Measurements from ENCODE around the gene NDUFS7.

The NDUFS7 gene

GRCh38 chr19:1377176-1377964, 6.3 kb upstream of the NDUFS7 start:
- H3K27me3 ChIP-seq (ENCODE audit: insufficient read depth, low read length), result no peaks in the 10 kb centered on the region
- H3K4me1 ChIP-seq (ENCODE audit: control insufficient read depth, insufficient read depth, low read length, unreplicated experiment), result no peaks in the 10 kb centered on the region
- H3K27ac ChIP-seq (ENCODE audit: low read depth, low read length), result no peak overlapping the region
- H2AFZ ChIP-seq (ENCODE audit: low read length, unreplicated experiment), result no peak overlapping the region
- H3K36me3 ChIP-seq (ENCODE audit: insufficient read depth, low read length), result no peaks in the 10 kb centered on the region
- H3K4me3 ChIP-seq (ENCODE audit: low read depth, low read length), result no peak overlapping the region
- H3K79me2 ChIP-seq (ENCODE audit: control insufficient read depth, insufficient read depth, low read length, unreplicated experiment), result no peaks in the 10 kb centered on the region

GRCh38 chr19:1377965-1378785, 5.5 kb upstream of the NDUFS7 start:
- Histone ChIP-seq H2AFZ (ENCODE audit: low read length, unreplicated experiment) (no peak overlapping the region), H3K4me1 (ENCODE audit: control insufficient read depth, insufficient read depth, low read length, unreplicated experiment) (no peaks in the 10 kb centered on the region), H3K27ac (ENCODE audit: low read depth, low read length) (no peak overlapping the region)

GRCh38 chr19:1379126-1379905, 4.4 kb upstream of the NDUFS7 start:
- Histone ChIP-seq H3K4me1 (ENCODE audit: control insufficient read depth, insufficient read depth, low read length, unreplicated experiment) (no peaks in the 10 kb centered on the region), H3K36me3 (ENCODE audit: insufficient read depth, low read length) (no peaks in the 10 kb centered on the region), H2AFZ (ENCODE audit: low read length, unreplicated experiment) (no peak overlapping the region), H3K79me2 (ENCODE audit: control insufficient read depth, insufficient read depth, low read length, unreplicated experiment) (peaks cover 6% of the 10 kb centered on the region), H3K4me3 (ENCODE audit: low read depth, low read length) (no peak overlapping the region), H3K27ac (ENCODE audit: low read depth, low read length) (no peak overlapping the region), H3K27me3 (ENCODE audit: insufficient read depth, low read length) (no peaks in the 10 kb centered on the region)

More at GRCh38 chr19:1377965-1378785, 5.5 kb upstream of the NDUFS7 start:
- Histone ChIP-seq H3K79me2 (ENCODE audit: control insufficient read depth, insufficient read depth, low read length, unreplicated experiment) (no peaks in the 10 kb centered on the region), H3K36me3 (ENCODE audit: insufficient read depth, low read length) (no peaks in the 10 kb centered on the region), H3K27me3 (ENCODE audit: insufficient read depth, low read length) (no peaks in the 10 kb centered on the region), H3K4me3 (ENCODE audit: low read depth, low read length) (no peak overlapping the region)

- no peaks in the 10 kb centered on the region for H3K4me1 ChIP-seq (ENCODE audit: control insufficient read depth, insufficient read depth, low read length, unreplicated experiment)
- no peaks in the 10 kb centered on the region for H3K27me3 ChIP-seq (ENCODE audit: insufficient read depth, low read length)
- H3K36me3 ChIP-seq (ENCODE audit: insufficient read depth, low read length), result no peaks in the 10 kb centered on the region
- H2AFZ ChIP-seq (ENCODE audit: low read length, unreplicated experiment), result no peak overlapping the region
- peaks cover 8% of the 10 kb centered on the region for H3K79me2 ChIP-seq (ENCODE audit: control insufficient read depth, insufficient read depth, low read length, unreplicated experiment)
- no peak overlapping the region for H3K27ac ChIP-seq (ENCODE audit: low read depth, low read length)
- H3K4me3 ChIP-seq (ENCODE audit: low read depth, low read length), result no peak overlapping the region
These were observed 3.7 kb upstream of the NDUFS7 start for GRCh38 chr19:1379961-1380489.

- Histone ChIP-seq H2AFZ (ENCODE audit: low read length, unreplicated experiment) (no peak overlapping the region), H3K27ac (ENCODE audit: low read depth, low read length) (no peak overlapping the region), H3K79me2 (ENCODE audit: control insufficient read depth, insufficient read depth, low read length, unreplicated experiment) (peaks cover 8% of the 10 kb centered on the region), H3K27me3 (ENCODE audit: insufficient read depth, low read length) (no peaks in the 10 kb centered on the region), H3K4me3 (ENCODE audit: low read depth, low read length) (no peak overlapping the region), H3K4me1 (ENCODE audit: control insufficient read depth, insufficient read depth, low read length, unreplicated experiment) (no peaks in the 10 kb centered on the region), H3K36me3 (ENCODE audit: insufficient read depth, low read length) (no peaks in the 10 kb centered on the region)
These were observed 1.5 kb upstream of the NDUFS7 start for GRCh38 chr19:1382250-1382649.

GRCh38 chr19:1383017-1383311, 743 bp upstream of the NDUFS7 start:
- Histone ChIP-seq H3K4me3 (ENCODE audit: low read depth, low read length) (no peak overlapping the region), H3K27me3 (ENCODE audit: insufficient read depth, low read length) (no peaks in the 10 kb centered on the region), H3K36me3 (ENCODE audit: insufficient read depth, low read length) (no peaks in the 10 kb centered on the region), H2AFZ (ENCODE audit: low read length, unreplicated experiment) (no peak overlapping the region), H3K4me1 (ENCODE audit: control insufficient read depth, insufficient read depth, low read length, unreplicated experiment) (no peaks in the 10 kb centered on the region), H3K27ac (ENCODE audit: low read depth, low read length) (no peak overlapping the region), H3K79me2 (ENCODE audit: control insufficient read depth, insufficient read depth, low read length, unreplicated experiment) (peaks cover 8% of the 10 kb centered on the region)

GRCh38 chr19:1384085-1384462, 367 bp downstream of the NDUFS7 start:
- H3K27ac ChIP-seq (ENCODE audit: low read depth, low read length), result 0 out of 2 replicates have a peak overlapping the region, but pooled peaks have one; percentile 8
- H3K4me3 ChIP-seq (ENCODE audit: low read depth, low read length), result peak overlapping the region; percentile 93
- no peaks in the 10 kb centered on the region for H3K27me3 ChIP-seq (ENCODE audit: insufficient read depth, low read length)
- H3K79me2 ChIP-seq (ENCODE audit: control insufficient read depth, insufficient read depth, low read length, unreplicated experiment), result peaks cover 8% of the 10 kb centered on the region
- no peaks in the 10 kb centered on the region for H3K4me1 ChIP-seq (ENCODE audit: control insufficient read depth, insufficient read depth, low read length, unreplicated experiment)
- H3K36me3 ChIP-seq (ENCODE audit: insufficient read depth, low read length), result no peaks in the 10 kb centered on the region
- H2AFZ ChIP-seq (ENCODE audit: low read length, unreplicated experiment), result peak overlapping the region; percentile 38

- Histone ChIP-seq H3K79me2 (ENCODE audit: control insufficient read depth, insufficient read depth, low read length, unreplicated experiment) (peaks cover 8% of the 10 kb centered on the region), H2AFZ (ENCODE audit: low read length, unreplicated experiment) (peak overlapping the region; percentile 38), H3K36me3 (ENCODE audit: insufficient read depth, low read length) (no peaks in the 10 kb centered on the region), H3K4me3 (ENCODE audit: low read depth, low read length) (peak overlapping the region; percentile 93), H3K4me1 (ENCODE audit: control insufficient read depth, insufficient read depth, low read length, unreplicated experiment) (no peaks in the 10 kb centered on the region), H3K27ac (ENCODE audit: low read depth, low read length) (no peak overlapping the region), H3K27me3 (ENCODE audit: insufficient read depth, low read length) (no peaks in the 10 kb centered on the region)
These were observed 887 bp downstream of the NDUFS7 start for GRCh38 chr19:1384478-1385110.

GRCh38 chr19:1385816-1386215, 2.1 kb downstream of the NDUFS7 start:
- Histone ChIP-seq H3K4me1 (ENCODE audit: control insufficient read depth, insufficient read depth, low read length, unreplicated experiment) (no peaks in the 10 kb centered on the region), H3K36me3 (ENCODE audit: insufficient read depth, low read length) (no peaks in the 10 kb centered on the region), H3K27ac (ENCODE audit: low read depth, low read length) (no peak overlapping the region), H3K4me3 (ENCODE audit: low read depth, low read length) (no peak overlapping the region), H3K79me2 (ENCODE audit: control insufficient read depth, insufficient read depth, low read length, unreplicated experiment) (peaks cover 8% of the 10 kb centered on the region), H3K27me3 (ENCODE audit: insufficient read depth, low read length) (no peaks in the 10 kb centered on the region), H2AFZ (ENCODE audit: low read length, unreplicated experiment) (no peak overlapping the region)

All from ACC112 (cell line).